ENCODE results near the gene PRSS35. TPM values are rescaled to one million over a fixed set of nuclear protein-coding genes. Genes with fewer than 3 reads are reported as not detected.
A peak's percentile ranks its signal among the peaks of the same experiment; 100 is the strongest.

PRSS35 gene
- total RNA-seq, 3 donors from 2014 or later = not detected

GRCh38 chr6:83514866-83515466 is 2.6 kb downstream of the PRSS35 start:
- no peak for DNase-seq (ENCODE audit: low spot score in 2 of 2)
- no peaks in the 10 kb centered on the region for H3K4me1 ChIP-seq
- no peaks in the 10 kb centered on the region for H3K36me3 ChIP-seq
- H3K4me3 ChIP-seq = no peak overlapping the region
- intact Hi-C loops (cut with DNase I; ENCODE audit: low total_unique reads) = no loop called here
- no peak overlapping the region for H3K27ac ChIP-seq
- no peaks in the 10 kb centered on the region for H3K27me3 ChIP-seq
- no peaks in the 10 kb centered on the region for H3K9me3 ChIP-seq
- no peak for TF ChIP-seq POLR2AphosphoS5 (IDR thresholded peaks at IDR 0.05)
- TF ChIP-seq, protein P1, sequence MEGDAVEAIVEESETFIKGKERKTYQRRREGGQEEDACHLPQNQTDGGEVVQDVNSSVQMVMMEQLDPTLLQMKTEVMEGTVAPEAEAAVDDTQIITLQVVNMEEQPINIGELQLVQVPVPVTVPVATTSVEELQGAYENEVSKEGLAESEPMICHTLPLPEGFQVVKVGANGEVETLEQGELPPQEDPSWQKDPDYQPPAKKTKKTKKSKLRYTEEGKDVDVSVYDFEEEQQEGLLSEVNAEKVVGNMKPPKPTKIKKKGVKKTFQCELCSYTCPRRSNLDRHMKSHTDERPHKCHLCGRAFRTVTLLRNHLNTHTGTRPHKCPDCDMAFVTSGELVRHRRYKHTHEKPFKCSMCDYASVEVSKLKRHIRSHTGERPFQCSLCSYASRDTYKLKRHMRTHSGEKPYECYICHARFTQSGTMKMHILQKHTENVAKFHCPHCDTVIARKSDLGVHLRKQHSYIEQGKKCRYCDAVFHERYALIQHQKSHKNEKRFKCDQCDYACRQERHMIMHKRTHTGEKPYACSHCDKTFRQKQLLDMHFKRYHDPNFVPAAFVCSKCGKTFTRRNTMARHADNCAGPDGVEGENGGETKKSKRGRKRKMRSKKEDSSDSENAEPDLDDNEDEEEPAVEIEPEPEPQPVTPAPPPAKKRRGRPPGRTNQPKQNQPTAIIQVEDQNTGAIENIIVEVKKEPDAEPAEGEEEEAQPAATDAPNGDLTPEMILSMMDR (IDR thresholded peaks at IDR 0.05) = peak; percentile 37 to 74 (median 64)

DNA sequence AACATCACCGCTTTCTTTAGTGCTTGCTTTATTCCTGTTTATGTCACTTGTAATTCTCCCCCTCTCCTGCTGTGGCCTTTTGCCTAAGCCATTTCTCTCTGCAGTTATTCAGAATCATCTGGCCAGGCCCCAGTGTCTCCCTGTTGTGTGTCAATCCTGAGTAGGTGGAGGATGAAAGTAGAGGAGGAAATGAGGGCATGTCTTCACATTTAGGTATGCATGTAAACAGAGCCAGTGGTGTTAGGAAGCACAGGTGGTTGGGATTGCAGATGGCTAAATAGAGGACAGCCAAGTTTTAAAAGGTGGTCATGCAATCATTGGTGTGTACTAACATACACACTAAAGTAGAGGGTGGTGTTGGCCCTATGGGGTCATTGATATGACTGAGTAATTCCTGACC is 5.2 kb downstream of the PRSS35 start:
- DNase-seq (ENCODE audit: low spot score in 2 of 2) = no peak
- no peaks in the 10 kb centered on the region for H3K27me3 ChIP-seq
- intact Hi-C loops (cut with DNase I; ENCODE audit: low total_unique reads) = no loop called here
- H3K4me1 ChIP-seq = no peaks in the 10 kb centered on the region
- H3K27ac ChIP-seq = no peak overlapping the region
- no peak for TF ChIP-seq POLR2A (IDR thresholded peaks at IDR 0.05)
- TF ChIP-seq, protein P1 (IDR thresholded peaks at IDR 0.05) = no peak
- no peak for TF ChIP-seq POLR2AphosphoS5 (IDR thresholded peaks at IDR 0.05)
- no peaks in the 10 kb centered on the region for H3K9me3 ChIP-seq
- no peaks in the 10 kb centered on the region for H3K36me3 ChIP-seq
- no peak overlapping the region for H3K4me3 ChIP-seq

DNA sequence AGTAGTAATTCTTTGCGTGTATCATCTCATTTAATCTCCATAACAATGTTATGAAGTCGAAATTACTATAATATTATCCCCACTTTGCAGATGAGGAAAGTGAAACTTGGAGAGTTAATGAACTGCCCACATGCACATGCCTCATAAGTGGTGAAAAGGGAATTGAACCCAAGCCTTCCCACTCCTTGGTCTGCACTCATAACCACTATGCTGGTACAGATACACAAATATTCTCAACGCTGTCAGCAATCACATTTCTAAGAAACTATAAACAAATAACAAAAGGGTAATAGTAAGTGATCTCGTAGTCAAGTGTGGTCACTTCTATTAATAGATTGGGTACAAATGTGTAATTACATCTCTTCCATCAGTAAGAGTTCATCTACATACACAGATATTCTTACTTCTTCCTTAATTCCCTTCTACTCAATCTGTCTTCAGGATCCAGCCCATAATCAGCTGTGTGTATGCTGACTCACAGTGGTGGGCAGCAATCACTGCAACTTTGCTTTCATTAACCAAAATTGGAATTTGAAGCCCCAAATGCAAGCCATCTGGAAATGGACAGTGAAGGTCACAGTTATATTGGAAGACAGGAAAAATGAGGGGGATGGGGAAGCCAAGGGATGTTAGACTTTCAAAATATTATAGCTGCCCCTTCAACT is 6.6 kb downstream of the PRSS35 start:
- DNase-seq (ENCODE audit: low spot score in 2 of 2) = no peak
- Histone ChIP-seq H3K27me3 (no peaks in the 10 kb centered on the region), H3K9me3 (no peaks in the 10 kb centered on the region), H3K4me3 (no peak overlapping the region), H3K4me1 (no peaks in the 10 kb centered on the region), H3K27ac (no peak overlapping the region), H3K36me3 (no peaks in the 10 kb centered on the region)
- TF ChIP-seq, protein P1 (IDR thresholded peaks at IDR 0.05) = no peak
- TF ChIP-seq POLR2A (IDR thresholded peaks at IDR 0.05) (no peak), POLR2AphosphoS5 (IDR thresholded peaks at IDR 0.05) (no peak)
- intact Hi-C loops (cut with DNase I; ENCODE audit: low total_unique reads) = no loop called here

DNA sequence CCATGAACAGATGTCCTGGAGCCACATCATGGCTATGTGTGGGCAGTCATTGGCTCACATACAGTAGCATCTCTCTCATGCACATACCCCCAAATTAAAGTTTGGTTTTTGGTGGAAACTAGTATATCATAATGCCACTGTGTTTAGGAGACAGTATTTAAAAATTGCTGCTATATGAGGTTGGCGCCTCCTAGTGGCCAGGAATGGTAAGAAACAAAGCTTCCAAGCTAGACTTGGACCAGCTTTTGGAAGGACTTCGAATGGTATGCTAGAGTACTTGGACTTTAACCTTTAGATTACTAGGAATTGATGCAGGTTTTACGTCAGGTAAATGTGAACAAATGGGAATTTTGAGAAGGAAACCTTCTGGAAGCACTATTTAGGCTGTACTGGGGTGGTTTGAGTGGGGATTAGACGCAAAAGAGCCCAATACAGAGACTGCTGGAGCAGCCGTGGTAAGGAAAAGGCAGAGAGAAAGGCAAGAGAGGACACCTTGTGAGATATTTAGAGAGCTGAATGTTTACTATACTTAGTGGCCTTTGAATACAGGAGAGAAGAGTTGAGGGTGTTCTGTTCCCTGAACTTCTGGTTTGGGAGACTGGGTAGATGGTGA is 23.8 kb downstream of the PRSS35 start:
- peaks cover 0 to 5% of the 10 kb centered on the region in 2 donors for H3K9me3 ChIP-seq
- TF ChIP-seq POLR2A (IDR thresholded peaks at IDR 0.05) = no peak
- TF ChIP-seq, protein P1 (IDR thresholded peaks at IDR 0.05) = peak in 1 of 3 donors; percentile 16
- TF ChIP-seq POLR2AphosphoS5 (IDR thresholded peaks at IDR 0.05) = no peak
- no peaks in the 10 kb centered on the region for H3K4me1 ChIP-seq
- intact Hi-C loops (cut with DNase I; ENCODE audit: low total_unique reads) = no loop called here
- no peaks in the 10 kb centered on the region for H3K36me3 ChIP-seq
- no peak for DNase-seq (ENCODE audit: low spot score in 2 of 2)
- H3K27ac ChIP-seq = no peak overlapping the region
- H3K4me3 ChIP-seq = no peak overlapping the region
- H3K27me3 ChIP-seq = no peaks in the 10 kb centered on the region

Data from breast epithelium (tissue), 4 donors.